HG03175 (cell line): ENCODE results near the gene IL1B.
"Not testable (repeated sequence)": the region's sequence is repeated elsewhere in the genome, so short reads cannot be mapped to it uniquely, and the experiment has no call there.

Experiments
- ATAC-seq: cut with Tn5 transposase; IDR thresholded peaks from one replicate; pipeline ENCODE4 v1.9.1; 2021; ENCODE audit warnings: mild to moderate bottlenecking, moderate library complexity; ENCODE audit not compliant: unreplicated experiment

Gene IL1B

GRCh38 chr2:112859406-112860183 lies 23.0 kb upstream of the IL1B start:
- ATAC-seq, result not testable (repeated sequence)

DNA sequence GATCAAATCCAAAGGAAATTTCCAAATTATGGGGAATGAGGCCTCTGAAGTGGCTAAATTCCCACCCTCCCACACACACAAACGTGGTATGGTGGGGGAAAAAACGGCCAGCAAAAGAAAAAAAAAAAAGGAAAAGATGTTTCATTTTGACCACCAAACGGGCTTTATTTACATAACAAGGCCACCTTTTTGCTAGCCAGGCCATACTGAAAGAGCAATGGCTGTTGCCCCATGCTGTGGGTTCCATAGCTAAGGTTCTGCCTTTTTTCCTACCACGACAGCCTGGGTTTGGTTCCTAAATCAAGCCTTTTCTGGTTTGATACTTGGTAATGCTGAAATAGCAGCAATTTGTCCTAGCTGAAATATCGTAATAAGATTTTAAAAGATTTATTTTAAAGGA lies 14.0 kb upstream of the IL1B start:
- ATAC-seq, result no peak

DNA sequence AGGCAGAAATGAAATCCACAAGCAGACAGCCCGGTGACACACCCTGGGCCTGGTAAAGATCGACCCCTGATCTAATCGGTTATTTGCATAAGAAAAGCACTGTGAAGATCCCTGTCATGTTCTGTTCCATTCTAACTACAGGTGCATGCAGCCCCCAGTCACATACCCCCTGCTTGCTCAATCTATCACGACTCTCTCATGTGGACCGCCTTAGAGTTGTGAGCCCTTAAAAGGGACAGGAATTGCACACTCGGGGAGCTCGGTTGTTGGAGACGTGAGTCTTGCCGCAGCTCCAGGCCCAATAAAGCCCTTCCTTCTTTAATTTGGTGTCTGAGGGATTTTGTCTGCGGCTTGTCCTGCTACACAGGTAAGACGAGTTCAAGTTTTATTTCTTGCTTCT lies 13.4 kb upstream of the IL1B start:
- ATAC-seq, result no peak

DNA sequence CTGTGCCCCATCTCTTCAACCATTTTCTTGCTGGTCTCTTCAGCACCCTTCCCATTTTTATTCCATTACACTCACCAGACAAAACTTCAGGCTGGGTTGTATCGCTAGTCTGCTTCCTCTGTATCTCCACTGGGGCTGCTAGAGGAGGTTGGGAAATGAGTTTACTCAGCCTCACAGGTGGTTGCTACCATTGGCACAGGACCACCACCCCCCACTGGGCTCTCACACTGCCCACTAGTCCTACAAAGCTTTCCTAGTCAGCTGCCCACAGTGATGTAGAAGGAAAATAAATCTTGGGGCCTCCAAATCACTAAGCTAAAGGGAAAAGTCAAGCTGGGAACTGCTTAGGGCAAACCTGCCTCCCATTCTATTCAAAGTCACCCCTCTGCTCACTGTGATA lies 12.3 kb upstream of the IL1B start:
- ATAC-seq, result no peak

GRCh38 chr2:112846031-112846430 lies 9.5 kb upstream of the IL1B start:
- ATAC-seq, result no peak

DNA sequence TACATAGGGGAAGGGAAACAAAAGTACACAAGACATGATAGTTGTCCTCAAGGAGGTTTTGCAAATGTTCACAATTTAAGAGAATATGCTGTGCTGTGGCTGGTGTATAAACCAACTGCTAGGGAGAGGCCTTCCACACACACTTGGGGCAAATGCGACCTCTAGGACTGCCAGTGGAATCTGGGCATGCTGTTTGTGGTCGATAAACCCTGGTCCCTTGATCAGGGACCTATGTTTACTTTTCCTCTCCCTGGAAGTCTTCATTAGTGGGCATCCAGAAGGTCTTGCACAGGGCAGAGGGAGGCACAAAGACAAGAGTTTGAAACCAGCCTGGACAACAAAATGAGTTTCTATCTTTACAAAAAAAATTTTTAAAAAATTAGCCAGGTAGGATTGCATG lies 7.3 kb upstream of the IL1B start:
- no peak for ATAC-seq

GRCh38 chr2:112843288-112843687 lies 6.7 kb upstream of the IL1B start:
- ATAC-seq, result no peak

DNA sequence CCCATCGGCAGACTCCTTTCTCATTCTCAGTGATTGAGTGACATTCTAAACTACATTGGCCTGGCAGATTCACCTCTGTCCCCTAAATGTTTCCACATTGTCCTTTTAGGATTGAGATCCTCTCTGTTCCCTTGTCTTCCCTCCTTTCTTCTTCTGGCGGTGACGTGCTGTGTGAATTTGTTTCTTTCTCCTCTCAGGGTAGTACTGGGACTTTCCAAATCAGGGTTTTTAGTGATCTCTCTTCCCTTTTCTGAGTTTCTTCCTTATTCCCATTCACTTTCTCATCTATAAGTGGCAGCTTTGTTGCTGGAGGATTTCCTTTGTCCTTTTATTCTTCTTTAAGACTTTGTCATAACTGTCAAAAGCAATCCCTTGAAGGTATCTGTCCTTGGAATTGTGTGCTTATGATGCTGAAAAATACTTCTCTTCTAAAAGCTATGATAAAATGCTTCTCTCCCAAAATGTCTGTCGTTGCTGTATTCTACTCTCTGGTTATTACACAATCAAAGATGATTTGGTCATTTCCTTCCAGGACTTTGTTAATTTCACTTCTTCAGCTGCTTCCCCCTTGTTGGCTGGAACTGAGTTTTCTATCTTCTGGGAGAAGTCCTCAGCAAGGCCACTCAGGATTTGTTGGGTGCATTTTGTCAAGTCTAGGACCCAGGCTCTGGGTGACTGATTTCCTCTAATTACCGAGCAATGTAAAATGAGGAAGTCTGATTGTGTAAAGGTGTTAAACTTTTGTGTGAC lies 4.9 kb upstream of the IL1B start:
- ATAC-seq, result no peak

GRCh38 chr2:112840068-112840445 lies 3.5 kb upstream of the IL1B start:
- ATAC-seq, result no peak

DNA sequence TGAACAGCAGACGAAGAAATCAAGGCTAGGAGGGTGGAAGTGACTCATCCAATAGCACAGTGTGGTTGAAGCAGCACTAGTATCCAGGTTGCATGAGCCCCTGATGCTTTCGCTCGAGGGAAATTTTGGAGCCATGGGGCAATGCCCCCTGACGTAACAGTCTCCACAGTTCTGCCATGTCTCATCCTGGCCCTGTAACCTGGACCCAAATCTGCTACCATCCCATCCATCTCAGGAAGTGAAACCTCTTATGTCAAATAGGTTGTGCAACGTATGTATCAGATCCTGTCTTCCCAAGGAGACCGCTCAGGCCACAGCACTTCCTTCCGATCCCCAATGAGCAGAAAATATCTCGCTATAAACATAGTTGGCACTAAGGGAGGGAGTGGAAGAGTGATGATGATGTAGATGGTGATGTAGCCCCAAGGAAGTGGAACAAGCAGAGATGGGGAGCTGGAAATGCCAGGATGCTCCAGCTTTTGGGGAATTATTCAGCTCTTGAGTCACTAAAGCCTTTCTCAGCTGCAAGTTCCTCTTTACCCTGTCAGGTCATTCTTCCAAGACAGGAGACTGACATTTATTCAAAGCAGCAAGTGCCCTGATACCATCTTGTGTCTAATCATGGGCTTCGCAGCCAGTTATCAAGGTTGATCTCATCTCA lies 3.0 kb upstream of the IL1B start:
- ATAC-seq, result no peak

GRCh38 chr2:112836163-112836560 lies 417 bp downstream of the IL1B start:
- no peak for ATAC-seq

DNA sequence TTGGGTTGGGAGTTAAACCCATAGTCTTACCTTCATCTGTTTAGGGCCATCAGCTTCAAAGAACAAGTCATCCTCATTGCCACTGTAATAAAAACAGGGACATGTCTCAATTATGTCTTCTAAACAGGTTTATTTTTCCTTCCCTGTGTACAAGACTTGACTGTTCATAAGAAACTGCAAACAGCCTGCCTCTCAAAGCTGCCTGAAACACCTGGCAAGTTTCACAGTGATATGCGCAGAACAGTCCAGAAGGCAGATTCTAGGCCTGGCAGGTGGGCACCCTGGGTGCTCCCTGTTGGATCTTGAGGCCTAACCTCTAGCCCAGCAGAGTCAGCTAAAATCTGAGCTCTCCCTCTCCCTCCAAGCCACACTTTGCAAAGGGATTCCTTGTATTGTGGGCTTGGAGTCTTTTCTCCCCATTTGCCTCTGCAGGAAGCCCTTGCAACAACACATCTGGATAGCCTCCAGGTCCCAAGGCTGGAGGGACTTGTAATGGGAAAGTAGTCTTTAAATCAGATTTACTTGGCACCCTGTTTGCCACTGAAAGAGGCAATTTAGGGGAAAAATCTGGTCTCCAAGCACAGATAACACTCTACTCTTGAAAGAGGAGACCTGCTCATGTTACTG lies 930 bp downstream of the IL1B start:
- no peak for ATAC-seq

GRCh38 chr2:112835061-112835501 lies 1.5 kb downstream of the IL1B start:
- ATAC-seq, result no peak

DNA sequence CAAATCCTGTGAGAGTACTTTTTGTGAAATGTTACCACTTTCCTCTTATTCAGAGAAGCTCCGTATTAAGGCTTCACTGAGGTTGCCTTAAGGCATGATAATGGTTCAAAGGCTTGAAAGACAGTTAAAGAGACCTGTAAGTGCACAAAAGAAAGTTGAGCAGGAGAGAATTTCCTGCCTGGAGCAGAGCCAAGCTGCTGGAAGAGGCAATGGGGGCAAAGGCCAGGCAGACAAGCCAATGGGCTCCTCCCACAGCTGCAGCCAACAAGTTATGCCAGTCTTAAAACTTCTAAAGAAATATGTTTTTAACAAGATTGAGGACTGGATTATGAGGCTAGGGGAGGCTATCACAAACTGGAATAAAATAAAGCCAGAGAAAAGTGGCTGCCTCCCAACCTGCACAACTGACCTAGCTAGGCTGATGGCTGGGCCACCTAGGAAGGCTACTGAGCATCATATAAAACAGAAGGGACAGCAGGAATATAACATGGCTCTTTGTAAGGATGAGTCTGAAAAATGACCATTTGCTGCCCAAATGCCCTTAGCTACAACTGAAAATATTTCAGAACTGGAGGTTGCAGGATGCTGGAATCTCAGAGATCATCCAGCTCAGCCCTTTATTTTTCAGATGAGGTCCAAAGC lies 2.1 kb downstream of the IL1B start:
- ATAC-seq, result no peak

GRCh38 chr2:112833976-112834375 lies 2.6 kb downstream of the IL1B start:
- ATAC-seq, result no peak

DNA sequence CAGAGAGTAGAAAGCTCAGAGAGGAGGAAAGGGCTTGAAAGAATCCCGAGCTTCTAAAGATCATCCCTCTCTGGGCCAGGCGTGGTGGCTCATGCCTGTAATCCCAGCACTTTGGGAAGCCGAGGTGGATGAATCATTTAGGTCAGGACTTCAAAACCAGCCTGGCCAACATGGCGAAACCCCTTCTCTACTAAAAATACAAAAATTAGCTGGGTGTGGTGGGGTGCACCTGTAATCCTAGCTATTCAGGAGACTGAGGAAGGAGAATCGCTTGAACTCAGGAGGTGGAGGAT lies 3.0 kb downstream of the IL1B start:
- ATAC-seq, result not testable (repeated sequence)

GRCh38 chr2:112832841-112833638 lies 3.5 kb downstream of the IL1B start:
- ATAC-seq, result no peak

DNA sequence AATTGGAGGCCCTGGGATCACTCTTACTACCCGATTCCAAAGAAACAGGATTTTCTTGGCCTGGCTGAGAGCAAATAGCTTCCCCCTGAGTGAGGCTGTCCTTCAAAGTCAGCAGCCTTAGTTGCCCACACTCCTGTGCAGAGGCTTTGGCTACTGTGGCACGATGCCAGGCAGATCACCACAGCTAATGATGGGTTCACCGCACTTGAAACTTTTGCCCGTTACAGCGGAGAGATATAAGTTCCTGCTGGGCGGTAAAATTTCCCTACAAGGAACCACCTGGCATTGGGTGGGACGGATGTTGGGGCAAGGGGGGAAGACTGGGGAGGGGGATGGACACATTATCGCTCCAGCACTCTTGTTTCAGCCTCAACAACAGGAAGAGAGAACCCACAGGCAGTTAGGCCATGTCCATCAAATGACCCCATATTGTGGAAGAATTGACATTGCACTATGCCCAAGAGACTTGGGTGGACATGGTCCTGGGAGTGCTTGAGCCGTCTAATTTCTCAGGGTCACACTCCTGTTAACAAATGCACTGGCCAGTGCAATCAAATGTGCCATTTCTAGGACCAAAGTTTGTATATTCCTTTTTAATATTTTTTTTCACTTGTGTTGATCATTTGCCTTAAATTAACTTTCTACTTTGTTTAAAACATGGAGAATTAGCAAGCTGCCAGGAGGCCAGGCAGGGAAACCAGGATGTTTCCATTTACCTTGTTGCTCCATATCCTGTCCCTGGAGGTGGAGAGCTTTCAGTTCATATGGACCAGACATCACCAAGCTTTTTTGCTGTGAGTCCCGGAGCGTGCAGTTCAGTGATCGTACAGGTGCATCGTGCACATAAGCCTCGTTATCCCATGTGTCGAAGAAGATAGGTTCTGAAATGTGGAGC lies 4.4 kb downstream of the IL1B start:
- ATAC-seq, result no peak

DNA sequence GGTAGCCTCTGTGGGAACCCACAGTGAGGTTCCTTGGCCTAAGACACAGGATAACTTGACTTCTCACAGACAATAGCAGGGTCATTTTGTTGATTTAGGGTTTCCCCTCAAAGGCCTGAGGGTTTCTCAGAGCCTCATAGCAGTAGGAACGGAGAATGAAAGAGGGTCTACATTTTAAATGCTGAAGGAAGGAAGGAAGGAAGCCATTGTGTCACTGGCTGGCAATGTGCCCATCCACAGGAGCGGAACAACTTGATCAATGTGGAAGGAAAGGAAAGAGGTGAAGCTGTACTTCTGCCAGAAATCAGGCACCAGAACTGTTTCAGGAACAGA lies 5.1 kb downstream of the IL1B start:
- no peak for ATAC-seq
